ENCODE results near the gene H6PD.

Gene H6PD

DNA sequence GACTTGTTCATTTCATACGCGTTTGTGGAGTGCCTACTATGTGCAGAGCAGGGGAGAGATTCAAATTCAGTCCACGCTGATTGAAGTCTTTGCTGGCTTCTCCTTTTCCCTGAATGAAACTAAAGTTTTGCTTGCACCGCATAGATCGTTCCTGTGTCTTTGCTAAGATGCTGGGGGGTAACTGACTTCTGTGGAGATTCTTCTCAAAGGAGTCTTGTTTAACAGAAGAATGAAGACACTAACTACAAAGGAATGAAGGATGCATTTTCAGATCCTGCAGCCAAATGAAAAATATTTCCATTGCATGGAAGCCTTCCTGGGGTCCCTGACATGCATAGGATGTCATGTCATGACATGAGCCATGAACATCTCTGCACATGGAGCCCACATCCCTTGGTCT is 26.9 kb upstream of the H6PD start:
- DNase-seq (ENCODE audit: low read depth) = no peak

DNA sequence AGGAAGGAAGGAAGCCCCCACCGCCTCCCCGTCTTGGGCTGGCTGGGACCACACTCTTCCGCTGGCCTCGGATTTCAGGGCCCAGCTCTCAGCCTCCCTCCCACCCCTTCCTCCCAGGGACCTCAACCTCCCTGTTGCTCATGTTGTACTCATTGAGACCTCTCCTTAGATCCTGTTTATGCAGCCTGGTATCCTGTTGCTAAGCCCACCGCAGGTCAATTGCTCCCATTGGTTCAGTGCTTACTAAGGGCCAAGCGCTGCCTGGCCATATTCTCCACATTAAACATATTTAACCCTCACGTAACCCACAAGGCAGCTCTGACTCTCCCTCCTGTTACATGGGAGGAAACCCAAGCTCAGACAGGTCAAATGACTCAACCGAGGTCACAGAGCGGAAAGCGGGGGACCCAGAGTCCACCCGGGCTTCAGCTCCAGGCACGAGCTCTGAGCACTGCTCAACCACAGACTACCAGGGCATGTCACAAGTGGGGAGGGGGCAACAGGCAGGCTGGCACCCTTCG is 23.2 kb upstream of the H6PD start:
- peak; percentile 91 for DNase-seq (ENCODE audit: low read depth)

DNA sequence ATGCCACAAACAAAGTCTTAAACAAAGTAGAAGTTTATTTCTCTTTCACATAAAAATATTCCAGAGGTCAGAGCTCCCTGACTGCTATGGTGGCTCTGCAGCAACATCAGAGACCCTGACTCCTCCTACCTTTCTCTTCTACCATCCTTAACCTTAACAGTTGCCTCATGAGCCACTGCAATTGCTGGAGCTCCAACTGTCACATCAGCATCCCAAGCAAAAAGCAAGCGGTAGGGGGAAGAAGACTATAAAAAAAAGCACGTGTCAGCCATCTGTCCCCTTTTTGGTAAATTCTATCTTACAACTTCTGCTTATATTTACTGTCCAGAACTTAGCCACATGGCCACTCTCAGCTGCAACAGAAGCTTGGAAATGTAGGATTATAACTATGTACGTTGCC is 21.8 kb upstream of the H6PD start:
- DNase-seq (ENCODE audit: low read depth) = no peak

DNA sequence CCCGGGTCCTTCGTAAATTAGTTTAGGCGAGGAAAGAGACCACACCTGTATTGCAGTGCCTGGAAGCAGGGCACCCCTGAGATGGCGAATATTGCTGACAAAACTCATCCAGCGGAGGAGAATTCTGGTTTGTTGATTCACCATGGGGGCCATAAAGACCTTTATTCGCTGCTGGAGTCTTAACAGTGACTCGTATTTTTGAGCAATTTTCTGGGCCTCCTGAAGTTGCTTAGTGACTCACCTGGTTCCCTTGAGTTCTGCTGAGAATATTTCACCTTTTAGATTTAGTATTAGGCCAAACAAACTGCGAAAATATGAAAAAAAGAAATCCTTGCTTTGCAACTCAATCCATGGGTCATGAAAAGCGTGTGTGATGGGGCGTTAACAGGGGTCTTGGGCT is 20.6 kb upstream of the H6PD start:
- DNase-seq (ENCODE audit: low read depth) = no peak

DNA sequence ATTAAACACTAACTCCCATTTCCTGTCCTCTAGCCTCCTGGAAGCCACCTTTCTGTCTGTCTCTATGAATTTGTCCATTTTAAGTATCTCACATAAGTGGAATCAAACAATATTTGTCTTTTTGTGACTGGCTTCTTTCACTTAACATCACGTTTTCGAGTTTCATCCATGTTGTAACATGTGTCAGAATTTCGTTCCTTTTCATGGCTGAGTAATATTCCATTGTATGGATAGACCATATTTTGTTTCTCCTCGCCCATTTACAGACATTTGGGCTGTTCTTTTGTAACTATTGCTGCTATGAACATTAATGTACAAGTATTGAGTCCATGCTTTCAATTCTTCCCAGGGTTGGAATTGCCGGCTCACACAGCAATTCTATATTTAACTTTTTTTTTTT is 15.7 kb upstream of the H6PD start:
- DNase-seq (ENCODE audit: low read depth) = no peak

DNA sequence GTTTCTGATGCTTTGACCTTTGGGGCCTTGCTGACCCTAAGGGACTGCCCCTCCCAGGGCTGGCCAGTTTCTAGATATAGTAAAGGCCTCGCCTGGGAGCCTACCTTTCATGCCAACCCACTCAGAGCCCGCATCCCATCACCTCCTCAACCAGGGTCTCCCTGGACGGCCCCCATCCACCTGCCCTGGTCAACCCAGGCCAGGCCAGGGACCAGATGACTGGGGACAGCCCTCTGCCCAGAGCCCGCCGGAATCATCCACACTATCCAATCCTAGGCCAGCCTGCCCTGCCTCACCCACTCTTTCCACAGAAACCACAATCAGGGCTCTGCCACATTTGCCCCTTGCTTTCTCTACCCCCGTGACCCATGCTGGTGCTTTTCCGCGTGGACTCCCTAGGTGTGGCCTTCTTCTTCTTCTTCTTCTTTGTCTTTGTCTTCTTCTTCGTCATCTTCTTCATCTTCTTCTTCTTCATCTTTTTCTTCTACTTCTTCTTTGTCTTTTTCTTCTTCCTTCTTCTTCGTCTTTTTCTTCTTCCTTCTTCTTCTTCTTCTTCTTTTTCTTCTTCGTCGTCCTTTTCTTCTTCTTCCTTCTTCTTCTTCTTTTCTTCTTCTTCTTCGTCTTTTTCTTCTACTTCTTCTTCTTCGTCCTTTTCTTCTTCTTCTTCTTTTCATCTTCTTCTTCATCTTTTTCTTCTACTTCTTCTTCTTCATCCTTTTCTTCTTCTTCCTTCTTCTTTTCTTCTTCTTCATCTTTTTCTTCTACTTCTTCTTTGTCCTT is 11.5 kb upstream of the H6PD start:
- no peak for DNase-seq (ENCODE audit: low read depth)

DNA sequence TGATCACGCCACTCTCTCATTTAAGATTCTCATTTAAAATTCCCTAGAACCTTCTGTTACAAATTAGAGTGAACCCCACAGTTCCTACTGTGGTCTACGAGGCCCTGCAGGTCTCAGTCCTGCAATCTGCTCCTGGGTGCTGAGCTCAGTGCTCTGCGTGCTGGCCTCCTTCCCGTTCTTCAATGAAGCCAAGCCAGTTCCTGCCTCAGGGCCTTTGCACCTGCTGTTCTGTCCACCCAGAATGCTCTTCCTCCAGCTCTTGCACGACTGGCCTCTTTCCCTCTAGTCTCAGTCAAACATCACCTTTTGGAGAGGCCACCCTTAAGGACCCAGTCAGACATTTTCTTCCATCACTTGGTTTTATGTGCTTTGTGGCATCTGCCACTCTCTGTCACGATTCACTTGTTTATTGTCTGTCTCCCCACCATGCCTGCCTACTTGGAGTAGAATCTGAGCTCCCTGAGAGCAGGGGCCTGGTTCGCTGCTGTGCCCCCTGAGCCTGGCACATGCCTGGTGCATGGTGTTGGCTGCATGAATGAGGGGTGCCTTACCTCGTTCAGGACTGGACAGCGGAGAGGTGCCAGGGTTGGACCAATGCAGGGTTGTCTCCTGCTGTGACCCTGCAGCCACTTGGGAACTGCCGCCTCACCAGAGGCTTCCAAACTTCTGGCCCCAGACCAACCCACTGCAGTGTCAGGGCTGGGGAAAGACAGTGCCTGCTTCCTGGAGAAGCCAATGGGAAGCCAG is 9.7 kb upstream of the H6PD start:
- no peak for DNase-seq (ENCODE audit: low read depth)

DNA sequence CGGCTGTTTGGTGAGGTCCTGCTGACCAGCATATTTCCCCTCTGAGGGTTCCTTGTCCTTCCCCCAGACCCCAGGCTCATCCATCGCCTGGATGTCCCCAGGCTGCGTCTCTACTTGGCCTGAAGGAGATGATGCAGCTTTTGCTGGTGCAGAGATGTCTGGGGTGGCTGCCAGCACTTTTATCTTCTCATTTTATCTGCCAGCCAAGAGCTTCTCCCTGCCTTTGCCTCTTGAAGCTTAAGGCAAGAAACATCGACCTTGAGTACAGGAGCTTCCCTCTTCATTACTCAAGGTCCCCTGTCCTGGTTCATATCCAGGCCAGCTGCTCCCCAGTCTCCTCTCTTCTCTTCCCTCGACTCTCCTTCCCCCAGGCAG is 9.2 kb upstream of the H6PD start:
- DNase-seq (ENCODE audit: low read depth) = no peak

DNA sequence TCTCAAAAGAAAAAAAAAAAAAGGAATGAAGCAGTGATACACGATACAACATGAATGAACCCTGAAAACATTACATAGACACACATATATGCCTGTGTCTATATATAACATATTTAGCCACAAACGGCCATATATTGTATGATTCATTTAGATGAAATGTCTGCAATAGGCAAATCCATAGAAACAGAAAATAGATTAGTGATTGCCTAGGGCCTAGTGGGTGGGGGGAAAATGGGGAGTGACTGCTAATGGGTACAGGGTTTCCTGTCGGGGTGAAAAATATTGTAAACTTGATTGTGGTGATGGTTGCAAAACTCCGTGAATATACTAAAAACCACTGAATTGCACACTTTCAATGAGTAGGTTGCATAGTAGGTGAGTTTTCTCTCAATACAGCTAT is 6.0 kb upstream of the H6PD start:
- no peak for DNase-seq (ENCODE audit: low read depth)

DNA sequence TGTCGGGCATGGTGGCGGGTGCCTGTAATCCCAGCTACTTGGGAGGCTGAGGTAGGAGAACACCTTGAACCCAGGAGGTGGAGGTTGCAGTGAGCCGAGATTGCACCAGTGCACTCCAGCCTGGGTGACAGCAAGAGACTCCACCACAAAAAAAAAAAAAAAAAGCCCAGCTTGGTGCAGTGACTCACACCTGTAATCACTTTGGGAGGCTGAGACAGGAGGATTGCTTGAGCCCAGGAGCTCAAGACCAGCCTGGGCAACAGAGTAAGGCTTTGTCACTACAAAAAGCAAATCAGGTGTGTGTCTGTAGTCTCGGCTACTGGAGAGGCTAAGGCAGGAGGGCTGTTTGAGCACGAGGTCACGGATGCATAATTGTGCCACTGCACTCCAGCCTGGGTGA is 5.0 kb upstream of the H6PD start:
- no peak for DNase-seq (ENCODE audit: low read depth)

DNA sequence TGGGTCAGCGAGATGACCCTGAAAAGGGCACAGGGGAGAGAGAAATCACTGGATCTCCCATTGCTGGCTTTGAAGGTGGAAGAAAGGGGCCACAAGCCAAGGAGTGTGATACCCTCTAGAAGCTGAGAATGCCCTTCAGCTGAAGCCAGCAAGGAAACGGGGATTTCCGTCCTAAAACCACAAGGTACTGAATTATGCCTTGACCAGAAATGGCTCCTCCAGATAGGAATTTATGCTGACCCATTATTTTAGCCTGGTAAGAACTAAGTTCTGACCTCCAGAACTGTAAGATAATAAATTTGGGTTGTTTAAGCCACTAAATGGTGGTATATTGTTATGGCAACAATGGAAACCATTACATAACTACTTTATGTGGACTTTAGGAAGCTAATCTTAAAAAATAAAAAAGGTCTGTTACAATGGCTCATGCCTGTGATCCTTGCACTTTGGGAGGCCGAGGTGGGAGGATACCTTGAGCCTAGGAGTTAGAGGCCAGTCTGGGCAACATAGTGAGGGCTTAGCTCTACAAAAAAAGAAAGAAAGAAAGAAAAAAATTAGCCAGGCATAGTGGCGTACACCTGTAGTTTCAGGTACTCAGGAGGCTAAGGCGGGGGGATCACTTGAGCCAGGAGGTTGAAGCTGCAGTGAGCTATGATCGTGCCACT is 3.6 kb upstream of the H6PD start:
- DNase-seq (ENCODE audit: low read depth) = no peak

DNA sequence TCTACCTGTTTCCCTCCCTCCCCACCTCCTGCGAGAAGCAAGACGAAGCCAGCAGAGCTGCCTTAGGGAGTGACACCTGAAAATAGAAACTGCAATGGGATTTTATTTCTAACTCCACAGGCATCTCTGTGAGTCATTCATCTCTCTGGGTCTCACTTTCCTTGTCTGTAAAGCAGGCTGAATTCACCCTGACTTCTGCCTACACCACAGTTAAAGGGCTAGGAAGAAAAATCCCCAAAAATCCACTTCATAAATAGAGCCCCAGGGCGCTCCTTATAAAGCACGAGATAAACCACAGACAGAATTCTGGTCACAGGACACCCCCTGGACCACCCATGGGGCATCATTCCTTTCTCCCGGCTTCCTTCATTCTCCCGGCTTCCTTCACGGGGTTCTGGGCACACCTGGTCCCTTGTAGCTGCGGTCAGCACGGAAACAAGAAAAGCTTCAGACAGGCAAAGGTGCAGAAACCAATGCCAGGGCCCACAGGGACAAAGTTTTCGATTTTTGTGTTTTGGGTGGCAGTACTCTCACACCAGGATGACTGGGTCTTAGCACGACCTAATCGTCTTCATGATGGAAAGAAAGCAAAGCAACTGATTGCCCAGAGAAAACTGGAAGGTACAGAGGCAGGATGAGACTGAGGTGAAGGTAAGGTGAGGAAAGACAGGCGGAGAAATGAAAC is 2.8 kb upstream of the H6PD start:
- no peak for DNase-seq (ENCODE audit: low read depth)

DNA sequence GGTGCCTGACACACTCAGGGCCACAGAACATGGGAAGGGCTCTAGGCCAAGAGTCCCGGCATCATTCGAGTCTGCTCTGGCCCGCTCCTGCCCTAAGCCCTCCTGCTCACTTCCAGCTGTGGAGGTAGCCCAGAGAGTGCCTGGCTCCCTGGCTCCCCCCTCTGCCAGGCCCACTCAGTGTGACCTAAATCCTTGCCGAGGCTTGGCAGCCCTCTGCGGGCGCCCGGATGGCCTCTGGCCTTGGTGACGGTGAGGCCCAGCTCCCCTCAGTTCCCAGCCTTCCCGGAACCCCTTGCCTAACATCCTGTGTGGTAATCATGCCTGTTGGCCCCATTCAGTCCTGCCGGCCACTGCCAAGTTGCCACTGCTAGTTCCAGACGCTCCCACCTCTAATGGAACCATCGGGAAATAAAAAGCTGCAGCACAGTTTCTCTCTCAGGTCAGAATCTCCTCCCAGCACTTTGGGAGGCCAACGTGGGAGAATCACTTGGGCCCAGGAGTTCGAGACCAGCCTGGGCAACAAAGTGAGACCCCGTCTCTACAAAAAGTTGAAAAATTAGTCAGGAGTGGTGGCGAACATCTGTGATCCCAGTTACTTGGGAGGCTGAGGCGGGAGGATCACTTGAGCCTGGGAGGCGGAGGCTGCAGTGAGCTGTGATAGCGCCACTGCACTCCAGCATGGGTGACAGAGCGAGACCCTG is 1.2 kb upstream of the H6PD start:
- no peak for DNase-seq (ENCODE audit: low read depth)

DNA sequence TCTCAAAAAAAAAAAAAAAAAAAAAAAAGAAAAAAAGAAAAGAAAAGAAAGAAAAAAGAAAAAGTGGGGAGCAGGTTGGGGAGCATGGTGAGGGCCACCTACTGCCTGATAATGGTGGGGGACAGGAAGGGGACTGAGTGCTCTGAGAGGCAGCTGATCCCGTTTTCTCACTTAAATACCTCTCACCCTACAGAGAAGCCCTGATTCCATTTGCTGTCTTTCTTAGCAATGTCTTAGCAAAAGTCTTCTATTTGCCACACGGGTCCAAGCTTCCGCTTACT is 692 bp upstream of the H6PD start:
- DNase-seq (ENCODE audit: low read depth) = no peak

DNA sequence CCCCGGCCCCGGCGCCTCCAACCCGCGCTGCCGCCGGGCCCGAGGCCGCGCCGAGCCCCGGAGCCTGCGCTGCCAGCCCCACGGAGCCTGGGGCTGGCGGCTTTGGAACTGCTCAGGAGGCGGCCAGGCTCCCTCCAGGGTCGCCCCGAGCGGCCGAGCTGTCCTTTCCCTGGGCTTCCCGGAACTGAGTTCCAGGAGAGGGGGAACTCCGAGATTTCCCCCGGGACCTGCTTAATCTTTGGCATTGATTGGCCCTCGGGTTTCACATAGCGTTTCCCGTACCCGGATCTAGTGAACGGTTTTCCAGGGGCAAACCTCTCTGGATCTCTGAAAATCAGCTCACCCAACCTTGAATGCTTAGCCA is 504 bp downstream of the H6PD start:
- no peak for DNase-seq (ENCODE audit: low read depth)

DNA sequence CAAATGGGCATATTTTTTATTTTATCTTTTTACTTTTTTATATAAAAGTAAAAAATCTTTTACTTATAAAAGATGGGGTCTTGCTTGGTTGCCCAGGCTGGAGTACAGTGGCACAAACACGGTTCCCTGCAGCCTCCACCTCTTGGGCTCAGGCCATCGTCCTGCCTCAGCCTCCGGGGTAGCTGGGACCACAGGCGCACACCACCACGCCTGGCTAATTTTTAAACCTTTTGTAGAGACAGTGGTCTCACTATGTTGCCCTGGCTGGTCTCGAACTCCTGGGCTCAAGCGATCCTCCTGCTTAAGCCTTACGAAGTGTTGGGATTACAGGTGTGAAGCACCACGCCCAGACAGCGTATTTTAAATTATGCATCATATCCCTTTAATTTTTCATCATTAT is 986 bp downstream of the H6PD start:
- no peak for DNase-seq (ENCODE audit: low read depth)

DNA sequence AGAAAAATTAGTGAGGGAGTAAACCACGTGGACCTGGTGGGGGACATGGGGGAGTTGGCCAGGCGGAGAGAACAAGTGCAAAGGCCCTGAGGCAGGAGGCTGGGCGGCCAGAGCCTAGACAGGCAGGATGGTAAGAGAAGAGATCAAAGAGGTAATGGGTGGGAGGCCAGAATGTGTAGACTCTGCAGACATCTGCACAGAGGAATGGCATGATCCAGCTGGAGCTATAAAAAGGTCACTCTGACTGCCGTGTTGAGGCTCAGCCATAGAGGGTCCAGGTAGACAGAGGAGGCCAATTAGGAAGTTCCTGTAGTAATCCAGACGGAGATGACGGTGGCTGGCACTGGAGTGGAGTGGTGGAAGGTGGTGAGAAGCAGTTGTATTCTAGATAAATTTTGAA is 3.6 kb downstream of the H6PD start:
- no peak for DNase-seq (ENCODE audit: low read depth)

DNA sequence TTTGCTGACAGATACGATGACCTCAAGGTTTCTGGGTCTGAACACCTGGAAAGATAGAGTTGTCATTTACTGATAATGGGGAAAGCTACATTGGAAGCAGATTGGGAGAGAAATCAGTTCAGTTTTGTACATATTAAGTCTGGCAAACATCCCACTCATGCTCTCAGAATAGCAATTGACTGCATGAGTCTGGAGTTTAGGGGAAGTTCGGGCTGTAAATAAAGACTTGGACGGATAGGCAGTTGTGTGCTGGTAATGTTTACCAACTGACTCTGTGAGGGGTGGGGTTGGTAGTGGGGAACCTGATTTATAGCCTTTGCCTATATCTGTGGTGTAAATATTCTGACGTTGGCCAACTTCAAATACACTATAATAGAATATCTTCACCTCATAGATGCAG is 4.0 kb downstream of the H6PD start:
- DNase-seq (ENCODE audit: low read depth) = no peak

DNA sequence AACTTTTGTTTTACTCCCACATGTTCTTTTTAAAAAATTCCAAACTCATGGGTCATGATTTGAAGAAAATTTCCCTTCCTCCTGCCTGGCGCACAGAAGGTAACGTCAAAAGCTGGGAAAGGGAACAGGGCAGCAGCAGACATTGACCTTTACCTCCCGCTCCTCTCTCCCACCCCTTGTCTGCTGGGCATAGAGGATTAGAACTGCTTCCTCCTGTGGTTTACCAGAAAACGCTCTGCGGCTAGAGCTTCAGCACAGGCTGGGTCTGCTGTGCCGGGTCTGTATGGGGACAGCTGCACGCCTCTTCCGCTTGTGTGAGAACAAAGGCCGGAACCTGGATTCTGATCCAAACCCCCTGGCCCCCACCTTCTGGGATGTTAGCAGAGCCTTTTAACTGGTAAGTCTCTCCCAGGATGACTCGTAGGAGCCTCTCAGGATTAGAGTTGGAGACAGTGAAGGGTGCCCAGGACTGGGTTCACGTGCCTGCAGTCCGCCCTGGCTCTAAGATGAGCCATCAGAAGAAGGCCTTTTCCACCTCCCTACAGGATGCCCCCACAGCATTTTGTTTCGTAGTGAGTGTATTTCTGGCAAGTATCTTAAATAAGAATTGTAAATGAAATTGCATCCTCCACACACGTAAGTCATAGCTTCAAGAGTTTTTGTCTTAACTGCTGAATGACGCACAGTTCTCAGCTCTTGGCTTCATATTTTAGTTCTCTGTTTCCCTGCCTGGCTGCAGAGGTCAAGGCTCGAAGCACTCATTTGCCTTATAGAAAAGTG is 5.2 kb downstream of the H6PD start:
- DNase-seq (ENCODE audit: low read depth) = peak; percentile 90

DNA sequence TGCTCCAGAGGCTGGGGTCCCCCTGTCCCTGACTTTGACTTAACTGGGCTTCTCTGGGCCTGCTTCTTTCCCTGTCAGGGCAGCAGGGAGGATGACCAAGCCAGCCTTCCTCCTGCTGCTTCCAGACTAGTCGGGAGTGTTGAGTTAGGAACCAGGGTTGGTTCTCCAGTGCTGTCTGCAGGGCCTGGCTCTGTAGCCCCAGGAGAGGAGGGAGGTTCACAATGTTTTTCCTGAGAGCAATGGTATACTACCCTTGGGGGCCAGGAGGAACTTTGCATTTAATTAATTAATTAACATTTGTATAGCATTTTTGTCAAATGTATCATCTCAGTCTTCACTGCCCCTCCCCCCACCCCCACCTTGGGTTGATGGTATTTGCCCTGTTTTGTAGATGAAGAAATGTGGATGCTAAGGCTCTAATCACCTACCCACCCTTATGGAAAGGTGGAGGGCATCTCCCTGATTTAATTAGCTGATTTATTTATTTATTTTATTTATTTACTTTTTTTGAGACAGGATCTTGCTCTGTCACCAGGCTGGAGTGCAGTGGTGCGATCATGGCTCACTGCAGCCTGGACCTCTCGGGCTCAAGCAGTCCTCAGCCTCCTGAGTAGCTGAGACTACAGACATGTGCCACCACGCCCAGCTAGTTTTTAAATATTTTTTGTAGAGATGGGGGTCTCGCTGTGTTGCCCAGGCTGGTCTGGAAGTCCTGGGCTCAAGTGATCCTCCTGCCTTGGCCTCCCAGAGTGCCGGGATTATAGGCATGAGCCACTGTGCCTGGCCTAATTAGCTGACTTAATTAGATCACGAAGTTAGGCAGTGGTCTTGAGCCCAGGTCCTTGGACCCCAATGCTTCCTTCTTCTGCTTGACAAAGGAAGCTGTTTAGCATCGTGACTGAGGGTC is 6.6 kb downstream of the H6PD start:
- DNase-seq (ENCODE audit: low read depth) = no peak
